ENCODE measurements around the gene APOB.

- TF ChIP-seq EZH2 (IDR thresholded peaks at IDR 0.05; ENCODE audit: insufficient read depth, poor library complexity, severe bottlenecking), result no peak
- no peak for TF ChIP-seq EZH2phosphoT487 (IDR thresholded peaks at IDR 0.05; ENCODE audit: insufficient read depth, low read depth)
These were observed 48.5 kb upstream of the APOB start for GRCh38 chr2:21092308-21092869.
